NB4 (cell line): ENCODE measurements around the gene DLL3.

ENCODE experiments used
- CTCF ChIP-seq: IDR thresholded peaks from one replicate; pipeline ENCODE4 v1.5.1; 2012; ENCODE audit warnings: low read depth, low read length
- MAX ChIP-seq: IDR thresholded peaks from 2 replicates; pipeline ENCODE4 v1.6.1; 2011; ENCODE audit warnings: low read depth, low read length

GRCh38 chr19:39473443-39473960 is 25.2 kb upstream of the DLL3 start:
- TF ChIP-seq CTCF (no peak), MAX (no peak)
